Endothelial cell of umbilical vein (primary cell): ENCODE results near the gene DCLK1.

Experiments
- CTCF ChIP-seq, 2 donors: IDR thresholded peaks; 1 replicate in 1 of 2; 2 replicates in 1 of 2; pipeline ENCODE4 v1.5.1; 2011; ENCODE audit warnings: low read length in 2 of 2, mild to moderate bottlenecking in 2 of 2, moderate library complexity in 2 of 2, control low read depth in 1 of 2, inconsistent platforms in 1 of 2, low read depth in 1 of 2; ENCODE audit not compliant: insufficient read depth in 1 of 2; ENCODE audit errors: extremely low read depth in 1 of 2
- EZH2 ChIP-seq: IDR thresholded peaks from 2 replicates; pipeline ENCODE4 v1.6.1; 2012; ENCODE audit warnings: borderline replicate concordance, low read depth, mild to moderate bottlenecking, moderate library complexity, low read length, inconsistent platforms; ENCODE audit not compliant: severe bottlenecking
- JUN ChIP-seq: IDR thresholded peaks from 2 replicates; pipeline ENCODE4 v1.6.1; 2011; ENCODE audit warnings: borderline replicate concordance, low read depth; ENCODE audit not compliant: insufficient read length, insufficient read depth
- MAX ChIP-seq: IDR thresholded peaks from 2 replicates; pipeline ENCODE4 v1.6.1; 2011; ENCODE audit not compliant: insufficient read depth, insufficient read length
- POLR2A ChIP-seq: IDR thresholded peaks from 2 replicates; pipeline ENCODE4 v1.6.1; 2012; ENCODE audit warnings: low read depth, mild to moderate bottlenecking, control low read depth, low read length
- POLR2AphosphoS5 ChIP-seq: IDR thresholded peaks from 2 replicates; pipeline ENCODE4 v1.6.1; 2012; ENCODE audit warnings: low read depth, mild to moderate bottlenecking, control low read depth, low read length, moderate library complexity; ENCODE audit not compliant: insufficient read depth

GRCh38 chr13:35856084-35856483, 275.1 kb downstream of the DCLK1 start:
- TF ChIP-seq CTCF (IDR thresholded peaks at IDR 0.05; ENCODE audit: extremely low read depth in 1 of 2, insufficient read depth in 1 of 2, low read depth in 1 of 2, low read length in 2 of 2) (no peak), POLR2A (no peak), JUN (no peak), EZH2 (no peak), POLR2AphosphoS5 (no peak), MAX (no peak)
